CD8-positive, alpha-beta memory T cell (primary cell): Measurements from ENCODE around the gene GPAT3. TPM values are rescaled to one million over a fixed set of nuclear protein-coding genes. Genes with fewer than 3 reads are reported as not detected.
"Not testable (repeated sequence)": the region's sequence is repeated elsewhere in the genome, so short reads cannot be mapped to it uniquely, and the experiment has no call there.

Source experiments
- CTCF ChIA-PET: fragments of 350-600 bp; sonication (Branson Sonifier 250); formaldehyde crosslinking; loops from one replicate; lab custom pipeline; 2021; ENCODE audit warnings: antibody characterized with exemption; lab: Charles Lee
- POLR2A ChIA-PET: fragments of 350-600 bp; sonication (Branson Sonifier 250); formaldehyde crosslinking; loops from one replicate; lab custom pipeline; 2021; ENCODE audit warnings: antibody characterized with exemption; lab: Charles Lee
- DNase-seq, 5 donors: peaks; one replicate each; pipeline versions ENCODE4 v3.0.0 to v3.0.0-alpha.2; 2020 to 2022; ENCODE audit warnings: mixed read lengths in 1 of 5
- H3K27ac ChIP-seq: one replicate; pipeline ENCODE4 v1.7.0; 2013; ENCODE audit warnings: low read depth, mild to moderate bottlenecking, low read length, moderate library complexity
- H3K27me3 ChIP-seq: 2 replicates; pipeline ENCODE4 v1.7.0; 2013; ENCODE audit warnings: low read length, mild to moderate bottlenecking; ENCODE audit not compliant: insufficient read depth, poor library complexity, severe bottlenecking
- H3K36me3 ChIP-seq: 2 replicates; pipeline ENCODE4 v1.7.0; 2013; ENCODE audit warnings: mild to moderate bottlenecking, low read length, moderate library complexity; ENCODE audit not compliant: insufficient read depth
- H3K4me1 ChIP-seq: 2 replicates; pipeline ENCODE4 v1.7.0; 2013; ENCODE audit warnings: mild to moderate bottlenecking, low read length, moderate library complexity; ENCODE audit not compliant: insufficient read depth
- H3K4me3 ChIP-seq: 2 replicates; pipeline ENCODE4 v1.7.0; 2013; ENCODE audit warnings: mild to moderate bottlenecking, low read length
- H3K9me3 ChIP-seq: 2 replicates; pipeline ENCODE4 v1.7.0; 2013; ENCODE audit warnings: mild to moderate bottlenecking, low read length
- H3K27ac Mint-ChIP-seq, 8 donors: one replicate each; pipeline ENCODE4 v1.8.0; 2020 to 2021; ENCODE audit warnings: mixed read lengths in 8 of 8, mild to moderate bottlenecking in 6 of 8, inconsistent platforms in 3 of 8, moderate library complexity in 3 of 8
- H3K27me3 Mint-ChIP-seq, 2 donors: one replicate each; pipeline ENCODE4 v1.8.0; 2020 to 2021; ENCODE audit warnings: mixed read lengths in 2 of 2, mild to moderate bottlenecking in 1 of 2, moderate library complexity in 1 of 2
- H3K36me3 Mint-ChIP-seq, 3 donors: one replicate each; pipeline ENCODE4 v1.8.0; 2020 to 2021; ENCODE audit warnings: mixed read lengths in 3 of 3, inconsistent platforms in 1 of 3, mild to moderate bottlenecking in 1 of 3
- H3K4me1 Mint-ChIP-seq, 3 donors: one replicate each; pipeline ENCODE4 v1.8.0; 2020 to 2021; ENCODE audit warnings: mixed read lengths in 3 of 3, inconsistent platforms in 1 of 3, mild to moderate bottlenecking in 1 of 3
- H3K4me3 Mint-ChIP-seq, 7 donors: one replicate each; pipeline ENCODE4 v1.8.0; 2020 to 2021; ENCODE audit warnings: mixed read lengths in 7 of 7, mild to moderate bottlenecking in 6 of 7, moderate library complexity in 4 of 7, inconsistent platforms in 2 of 7
- H3K9me3 Mint-ChIP-seq, 5 donors: one replicate each; pipeline ENCODE4 v1.8.0; 2020 to 2022; ENCODE audit warnings: mixed read lengths in 5 of 5, mild to moderate bottlenecking in 3 of 5, moderate library complexity in 2 of 5, inconsistent platforms in 1 of 5
- polyA plus RNA-seq: library from polyadenylated mRNA; unstranded; fragments of 300-500 nt; fragmentation: Illumina TruSeq; gene quantifications from one replicate; pipeline ENCODE4 v1.2.3, GENCODE V29; 2021
- total RNA-seq, 2 experiments: library from RNA; stranded (reverse); gene quantifications; one replicate each; pipeline ENCODE4 v1.2.3, GENCODE V29; 2021

GPAT3 gene
- total and polyA plus RNA-seq, 3 experiments from 2014 or later: 5.4 to 6.8 (median 6.2) TPM

GRCh38 chr4:83503974-83504373 lies 31.9 kb upstream of the GPAT3 start:
- Mint-ChIP-seq H3K27ac (peak overlapping the region in 5 of 8 donors; percentile 18 to 73 (median 71)), H3K9me3 (no peaks in the 10 kb centered on the region), H3K4me3 (peak overlapping the region in 1 of 7 donors; percentile 46), H3K36me3 (no peaks in the 10 kb centered on the region), H3K27me3 (peaks cover 0 to 4% of the 10 kb centered on the region in 2 donors), H3K4me1 (peaks cover 12 to 14% (median 13%) of the 10 kb centered on the region in 3 donors)
- CTCF ChIA-PET: interaction anchor here (1.6 kb wide), 1 partner anchor 13 kb away, joined by 4 read pairs; no protein-coding TSS in a partner anchor
- DNase-seq: peak in 1 of 5 donors; percentile 27
- Histone ChIP-seq H3K9me3 (no peaks in the 10 kb centered on the region), H3K4me3 (peak overlapping the region; percentile 5), H3K4me1 (peaks cover 11% of the 10 kb centered on the region), H3K27ac (no peak overlapping the region), H3K27me3 (no peaks in the 10 kb centered on the region), H3K36me3 (no peaks in the 10 kb centered on the region)
- POLR2A ChIA-PET: no interaction called here

DNA sequence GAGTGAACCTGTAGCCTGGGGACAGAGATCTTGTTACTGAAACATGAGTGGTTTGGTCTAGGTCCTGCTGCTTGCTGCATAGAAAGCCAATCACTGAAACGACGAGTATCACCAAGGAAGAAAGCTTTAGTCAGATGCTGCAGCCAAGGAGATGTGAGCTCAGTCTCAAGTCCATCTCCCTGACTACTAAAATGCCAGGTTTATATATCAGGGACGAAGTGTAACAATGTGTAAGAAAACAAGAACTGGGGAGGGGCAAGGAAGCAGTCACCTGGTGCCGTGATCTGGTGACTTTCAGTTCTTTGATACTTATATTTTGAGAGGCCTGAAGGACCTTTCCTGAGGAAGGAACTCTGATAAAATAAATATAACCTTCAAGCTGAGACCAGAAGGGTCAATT lies 31.4 kb upstream of the GPAT3 start:
- Histone ChIP-seq H3K9me3 (no peaks in the 10 kb centered on the region), H3K4me3 (no peak overlapping the region), H3K36me3 (no peaks in the 10 kb centered on the region), H3K27me3 (no peaks in the 10 kb centered on the region), H3K4me1 (peaks cover 11% of the 10 kb centered on the region), H3K27ac (no peak overlapping the region)
- Mint-ChIP-seq H3K27ac (peak overlapping the region in 5 of 8 donors; percentile 17 to 72 (median 59)), H3K27me3 (peaks cover 0 to 3% of the 10 kb centered on the region in 2 donors), H3K36me3 (no peaks in the 10 kb centered on the region), H3K9me3 (no peaks in the 10 kb centered on the region), H3K4me3 (no peak overlapping the region), H3K4me1 (peaks cover 12 to 14% (median 13%) of the 10 kb centered on the region in 3 donors)
- no peak for DNase-seq
- CTCF ChIA-PET: interaction anchor here (0.8 to 1.6 kb wide), 2 partner anchors 13 to 95 kb away, joined by 3 to 4 read pairs; no protein-coding TSS in a partner anchor
- POLR2A ChIA-PET: no interaction called here

- Histone ChIP-seq H3K4me3 (no peak overlapping the region), H3K27me3 (no peaks in the 10 kb centered on the region), H3K4me1 (peaks cover 11% of the 10 kb centered on the region), H3K36me3 (no peaks in the 10 kb centered on the region), H3K9me3 (no peaks in the 10 kb centered on the region), H3K27ac (no peak overlapping the region)
- ChIA-PET CTCF (interaction anchor here (0.8 to 1.6 kb wide), 2 partner anchors 14 to 94 kb away, joined by 3 to 4 read pairs; no protein-coding TSS in a partner anchor), POLR2A (no interaction called here)
- Mint-ChIP-seq H3K27ac (peak overlapping the region in 2 of 8 donors; percentile 71 to 72), H3K27me3 (peaks cover 0 to 3% of the 10 kb centered on the region in 2 donors), H3K4me1 (peaks cover 12 to 14% (median 13%) of the 10 kb centered on the region in 3 donors), H3K36me3 (no peaks in the 10 kb centered on the region), H3K9me3 (no peaks in the 10 kb centered on the region), H3K4me3 (peak overlapping the region in 1 of 7 donors; percentile 16)
- no peak for DNase-seq
Measured at GRCh38 chr4:83504996-83505395, 30.9 kb upstream of the GPAT3 start.

DNA sequence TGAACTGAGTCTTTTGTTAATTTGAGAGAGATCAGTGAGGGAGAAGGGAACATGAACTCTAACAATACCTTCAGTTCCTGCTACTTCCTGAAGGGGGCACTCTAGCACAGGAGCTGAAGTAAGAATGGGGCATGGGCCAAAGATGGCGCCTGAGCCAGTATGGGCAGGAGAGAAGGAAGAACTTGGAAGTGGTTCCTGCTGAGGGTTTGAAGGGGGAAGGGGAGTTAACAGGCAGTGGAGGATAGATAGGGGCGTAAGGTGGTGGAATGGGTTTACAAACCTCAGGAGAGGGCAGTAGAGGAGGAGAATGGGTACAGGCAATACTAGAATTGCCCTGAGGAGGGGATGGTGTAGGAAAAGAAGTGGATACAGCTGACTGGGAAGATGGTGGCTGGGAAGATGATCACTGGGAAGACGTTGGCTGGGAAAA lies 26.7 kb upstream of the GPAT3 start:
- CTCF ChIA-PET: interaction anchor here (0.8 to 4.8 kb wide), 8 partner anchors 9 to 149 kb away, joined by 3 to 46 read pairs (median 4); no protein-coding TSS in a partner anchor
- H3K4me3 ChIP-seq: not testable (repeated sequence)

GRCh38 chr4:83510442-83510841 lies 25.5 kb upstream of the GPAT3 start:
- Histone ChIP-seq H3K9me3 (no peaks in the 10 kb centered on the region), H3K36me3 (no peaks in the 10 kb centered on the region), H3K27me3 (no peaks in the 10 kb centered on the region), H3K27ac (no peak overlapping the region), H3K4me3 (no peak overlapping the region), H3K4me1 (no peaks in the 10 kb centered on the region)
- ChIA-PET POLR2A (no interaction called here), CTCF (interaction anchor here (1.7 to 4.8 kb wide), 3 partner anchors 9 to 135 kb away, joined by 4 to 46 read pairs (median 7); no protein-coding TSS in a partner anchor)
- Mint-ChIP-seq H3K4me1 (no peaks in the 10 kb centered on the region), H3K4me3 (no peak overlapping the region), H3K9me3 (no peaks in the 10 kb centered on the region), H3K27ac (peak overlapping the region in 1 of 8 donors; percentile 74), H3K27me3 (peaks cover 1 to 4% of the 10 kb centered on the region in 2 donors), H3K36me3 (no peaks in the 10 kb centered on the region)
- no peak for DNase-seq

More for the DNA sequence above, 26.7 kb upstream of the GPAT3 start:
- peak; percentile 5 to 67 (median 40) for DNase-seq
- H3K27ac Mint-ChIP-seq, H3K36me3 ChIP-seq, H3K9me3 Mint-ChIP-seq, H3K27me3 Mint-ChIP-seq, H3K27ac ChIP-seq, H3K36me3 Mint-ChIP-seq, H3K9me3 ChIP-seq, H3K4me1 Mint-ChIP-seq, H3K4me1 ChIP-seq, POLR2A ChIA-PET, H3K4me3 Mint-ChIP-seq, H3K27me3 ChIP-seq: not testable (repeated sequence)

DNA sequence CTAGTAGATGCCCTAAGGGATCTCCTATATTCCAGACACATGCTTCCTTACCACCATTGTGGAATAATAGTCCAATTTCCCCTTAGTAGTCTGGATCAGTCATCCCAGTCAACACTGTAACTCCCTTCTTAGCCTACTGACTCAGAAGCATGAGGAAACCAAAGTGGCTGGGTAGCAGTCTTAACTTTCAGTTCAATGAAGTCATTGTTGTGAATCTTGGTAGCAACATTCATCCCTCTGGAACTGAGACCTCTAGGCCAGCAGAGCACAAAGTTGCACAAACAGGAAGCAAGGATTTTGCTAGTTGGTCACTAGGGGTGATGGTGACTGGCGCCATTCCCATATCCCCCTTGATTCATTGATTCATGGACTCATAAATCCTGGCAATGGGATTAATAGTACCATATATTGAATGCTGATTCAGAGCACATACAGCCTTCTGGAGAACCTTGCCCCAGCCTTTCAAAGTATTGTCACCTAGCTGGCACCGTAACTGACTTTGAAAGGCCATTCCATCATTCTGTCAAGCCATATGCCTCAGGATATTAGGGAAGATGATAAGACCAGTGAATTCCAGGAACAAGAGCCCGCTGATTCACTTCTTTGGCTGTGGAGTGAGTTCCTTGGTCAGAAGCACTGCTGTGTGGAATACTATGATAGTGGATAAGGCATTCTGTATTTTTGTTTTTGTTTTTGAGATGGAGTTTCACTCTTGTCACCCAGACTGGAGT lies 19.7 kb upstream of the GPAT3 start:
- Mint-ChIP-seq H3K4me3 (no peak overlapping the region), H3K36me3 (peaks cover 0 to 4% (median 0%) of the 10 kb centered on the region in 3 donors), H3K4me1 (no peaks in the 10 kb centered on the region), H3K27ac (no peak overlapping the region), H3K27me3 (peaks cover 0 to 4% of the 10 kb centered on the region in 2 donors), H3K9me3 (no peaks in the 10 kb centered on the region)
- DNase-seq: no peak
- no peak overlapping the region for H3K4me3 ChIP-seq
- H3K27ac ChIP-seq: no peak overlapping the region
- no peaks in the 10 kb centered on the region for H3K9me3 ChIP-seq
- H3K4me1 ChIP-seq: no peaks in the 10 kb centered on the region
- CTCF ChIA-PET: no interaction called here
- H3K27me3 ChIP-seq: no peaks in the 10 kb centered on the region
- POLR2A ChIA-PET: no interaction called here
- H3K36me3 ChIP-seq: no peaks in the 10 kb centered on the region

DNA sequence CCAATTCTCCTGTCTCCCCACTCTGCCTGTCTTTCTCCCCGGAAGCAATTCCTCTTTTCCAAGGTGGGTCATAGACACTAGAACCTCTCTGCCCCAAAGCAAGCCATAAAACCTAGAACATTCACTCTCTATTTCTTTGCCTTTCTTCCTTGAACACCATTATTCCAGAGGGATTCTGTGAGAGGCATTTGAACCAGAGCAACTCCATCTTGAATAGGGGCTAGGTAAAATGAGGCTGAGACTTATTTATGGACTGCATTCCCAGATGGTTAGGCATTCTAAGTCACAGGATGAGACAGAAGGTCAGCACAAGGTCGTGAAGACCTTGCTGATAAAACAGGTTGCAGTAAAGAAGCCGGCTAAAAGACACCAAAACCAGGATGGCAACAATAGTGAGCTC lies 13.7 kb upstream of the GPAT3 start:
- no peak overlapping the region for H3K27ac ChIP-seq
- Mint-ChIP-seq H3K9me3 (no peaks in the 10 kb centered on the region), H3K27ac (no peak overlapping the region), H3K36me3 (peaks cover 0 to 5% (median 4%) of the 10 kb centered on the region in 3 donors), H3K4me3 (no peak overlapping the region), H3K4me1 (no peaks in the 10 kb centered on the region), H3K27me3 (peaks cover 8 to 25% of the 10 kb centered on the region in 2 donors)
- ChIA-PET POLR2A (no interaction called here), CTCF (no interaction called here)
- H3K9me3 ChIP-seq: no peaks in the 10 kb centered on the region
- H3K27me3 ChIP-seq: no peaks in the 10 kb centered on the region
- no peaks in the 10 kb centered on the region for H3K36me3 ChIP-seq
- no peaks in the 10 kb centered on the region for H3K4me1 ChIP-seq
- DNase-seq: no peak
- H3K4me3 ChIP-seq: no peak overlapping the region

DNA sequence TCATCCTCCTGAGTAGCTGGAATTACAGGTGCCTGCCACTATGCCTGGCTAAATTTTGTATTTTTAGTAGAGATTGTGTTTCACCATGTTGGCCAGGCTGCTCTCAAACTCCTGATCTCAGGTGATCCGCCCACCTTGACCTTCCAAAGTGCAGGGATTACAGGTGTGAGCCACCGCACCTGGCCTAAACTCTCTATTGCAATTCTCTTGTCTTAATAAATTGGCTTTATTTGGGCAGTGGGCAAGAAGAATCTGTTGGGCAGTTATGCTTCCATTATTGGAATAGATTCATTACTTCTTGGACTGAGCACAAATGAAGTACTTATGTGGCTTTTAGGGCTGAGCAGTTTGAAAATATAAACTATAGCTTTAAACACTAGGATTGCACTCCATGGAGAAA lies 8.2 kb upstream of the GPAT3 start:
- no peak overlapping the region for H3K4me3 ChIP-seq
- no peak for DNase-seq
- Mint-ChIP-seq H3K4me3 (no peak overlapping the region), H3K27ac (no peak overlapping the region), H3K4me1 (no peaks in the 10 kb centered on the region), H3K36me3 (no peaks in the 10 kb centered on the region), H3K27me3 (peaks cover 24 to 42% of the 10 kb centered on the region in 2 donors), H3K9me3 (peaks cover 0 to 3% (median 0%) of the 10 kb centered on the region in 5 donors)
- H3K36me3 ChIP-seq: no peaks in the 10 kb centered on the region
- H3K27me3 ChIP-seq: no peaks in the 10 kb centered on the region
- H3K4me1 ChIP-seq: no peaks in the 10 kb centered on the region
- POLR2A ChIA-PET: no interaction called here
- no peaks in the 10 kb centered on the region for H3K9me3 ChIP-seq
- no peak overlapping the region for H3K27ac ChIP-seq
- CTCF ChIA-PET: no interaction called here
